ENCODE data around the gene EVI2B.

DNA sequence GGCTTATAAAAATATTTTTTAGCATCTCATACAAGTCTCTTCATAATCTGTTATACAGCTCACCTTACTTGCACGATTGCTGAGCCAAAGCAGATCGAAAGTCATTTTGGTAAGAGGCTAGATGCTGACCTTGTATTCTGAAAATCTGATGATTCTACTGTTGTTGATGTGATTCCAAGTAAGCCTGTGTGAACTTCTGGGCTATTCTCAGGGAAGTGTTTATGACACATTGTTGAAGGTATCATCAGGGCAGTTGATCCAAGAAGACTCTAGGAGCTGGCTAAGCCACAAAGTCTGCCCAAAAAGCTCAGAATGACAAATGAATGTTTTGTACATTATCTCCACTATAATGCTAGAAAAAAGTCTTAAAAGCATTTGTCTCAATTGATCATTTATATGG is 32.8 kb downstream of the EVI2B start:
- TF ChIP-seq CTCF (IDR thresholded peaks at IDR 0.05) = no peak
- no peak for TF ChIP-seq POLR2A (IDR thresholded peaks at IDR 0.05)
